ENCODE results near the gene ANKRD28. TPM values are rescaled to one million over a fixed set of nuclear protein-coding genes. Genes with fewer than 3 reads are reported as not detected.

Gene ANKRD28
- total RNA-seq, 1 experiment from 2014 or later: 47.5 TPM

- H3K79me2 ChIP-seq (ENCODE audit: insufficient read depth, low read length): peaks cover 31% of the 10 kb centered on the region
- no peaks in the 10 kb centered on the region for H3K27me3 ChIP-seq (ENCODE audit: insufficient read depth, low read length)
- peak overlapping the region; percentile 44 for H3K9ac ChIP-seq (ENCODE audit: low read length)
- H3K4me3 ChIP-seq (replicated peaks in 1 of 2; ENCODE audit: low read depth in 1 of 2, low read length in 2 of 2): peak overlapping the region in 1 of 2 experiments; percentile 30; a peak in 2 of 4 replicates
- no peaks in the 10 kb centered on the region for H4K20me1 ChIP-seq (ENCODE audit: insufficient read depth)
- H3K9me3 ChIP-seq (ENCODE audit: control insufficient read depth in 1 of 2, insufficient read depth in 1 of 2, low read depth in 1 of 2, low read length in 2 of 2): no peaks in the 10 kb centered on the region
- H3K4me1 ChIP-seq (ENCODE audit: control insufficient read depth in 1 of 2, insufficient read depth in 2 of 2, low read length in 2 of 2): peaks cover 26 to 30% of the 10 kb centered on the region in 2 experiments
- BruUV-seq (replicated peaks): no TSS peak
- H3K9me2 ChIP-seq (ENCODE audit: insufficient read depth): no peaks in the 10 kb centered on the region
- no peak overlapping the region for H2AFZ ChIP-seq (ENCODE audit: low read depth, low read length, poor library complexity, severe bottlenecking)
- peak overlapping the region; percentile 68; the same call in 1 of the 2 replicates for H3K27ac ChIP-seq (ENCODE audit: low read depth, low read length)
- peak overlapping the region; percentile 74 for H3K4me2 ChIP-seq (ENCODE audit: low read length)
- CTCF ChIA-PET: no interaction called here
- peak; percentile 88 for ATAC-seq
- intact Hi-C loops (cut with micrococcal nuclease): loop anchor here (2.0 kb wide), 1 partner anchor 28 kb away; the partner anchor contains the start of gene ANKRD28
- TF ChIP-seq EGR1 (IDR thresholded peaks at IDR 0.05; ENCODE audit: low read depth) (peak; percentile 54), CBX3 (IDR thresholded peaks at IDR 0.05; ENCODE audit: low read depth) (peak; percentile 97), SRF (IDR thresholded peaks at IDR 0.05; ENCODE audit: low read depth) (peak; percentile 83), EZH2phosphoT487 (IDR thresholded peaks at IDR 0.05; ENCODE audit: borderline replicate concordance) (no peak), ATF3 (IDR thresholded peaks at IDR 0.05) (peak; percentile 89), SIN3A (IDR thresholded peaks at IDR 0.05; ENCODE audit: low read depth) (peak; percentile 75), ZNF274 (IDR thresholded peaks at IDR 0.05; ENCODE audit: low read depth, low read length) (no peak), FOSL1 (IDR thresholded peaks at IDR 0.05; ENCODE audit: low read depth) (peak; percentile 100), RAD21 (IDR thresholded peaks at IDR 0.05; ENCODE audit: low read depth) (0 out of 2 replicates have a peak, but pooled peaks have one; percentile 11), TCF7L2 (IDR thresholded peaks at IDR 0.05; ENCODE audit: borderline replicate concordance, extremely low read depth, insufficient read depth, insufficient read length) (peak; percentile 34), SP1 (IDR thresholded peaks at IDR 0.05; ENCODE audit: low read depth) (peak; percentile 96), ELF1 (IDR thresholded peaks at IDR 0.05; ENCODE audit: borderline replicate concordance, low read depth) (no peak; the same call in 1 of the 2 replicates), CEBPB (IDR thresholded peaks at IDR 0.05; ENCODE audit: low read depth) (peak; percentile 98), ZFX (IDR thresholded peaks at IDR 0.05) (no peak), POLR2AphosphoS5 (IDR thresholded peaks at IDR 0.05; ENCODE audit: low read depth, low read length) (peak; percentile 52; the same call in 1 of the 2 replicates), JUND (IDR thresholded peaks at IDR 0.05) (peak; percentile 99)
- TF ChIP-seq, protein P1, sequence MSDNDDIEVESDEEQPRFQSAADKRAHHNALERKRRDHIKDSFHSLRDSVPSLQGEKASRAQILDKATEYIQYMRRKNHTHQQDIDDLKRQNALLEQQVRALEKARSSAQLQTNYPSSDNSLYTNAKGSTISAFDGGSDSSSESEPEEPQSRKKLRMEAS (IDR thresholded peaks at IDR 0.05): peak; percentile 62
- TF ChIP-seq, protein P2, sequence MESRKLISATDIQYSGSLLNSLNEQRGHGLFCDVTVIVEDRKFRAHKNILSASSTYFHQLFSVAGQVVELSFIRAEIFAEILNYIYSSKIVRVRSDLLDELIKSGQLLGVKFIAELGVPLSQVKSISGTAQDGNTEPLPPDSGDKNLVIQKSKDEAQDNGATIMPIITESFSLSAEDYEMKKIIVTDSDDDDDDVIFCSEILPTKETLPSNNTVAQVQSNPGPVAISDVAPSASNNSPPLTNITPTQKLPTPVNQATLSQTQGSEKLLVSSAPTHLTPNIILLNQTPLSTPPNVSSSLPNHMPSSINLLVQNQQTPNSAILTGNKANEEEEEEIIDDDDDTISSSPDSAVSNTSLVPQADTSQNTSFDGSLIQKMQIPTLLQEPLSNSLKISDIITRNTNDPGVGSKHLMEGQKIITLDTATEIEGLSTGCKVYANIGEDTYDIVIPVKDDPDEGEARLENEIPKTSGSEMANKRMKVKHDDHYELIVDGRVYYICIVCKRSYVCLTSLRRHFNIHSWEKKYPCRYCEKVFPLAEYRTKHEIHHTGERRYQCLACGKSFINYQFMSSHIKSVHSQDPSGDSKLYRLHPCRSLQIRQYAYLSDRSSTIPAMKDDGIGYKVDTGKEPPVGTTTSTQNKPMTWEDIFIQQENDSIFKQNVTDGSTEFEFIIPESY (IDR thresholded peaks at IDR 0.05; ENCODE audit: extremely low read depth, insufficient replicate concordance, low read length): no peak
- RAD21 ChIA-PET (ENCODE audit: low non-redundant PET in 1 of 2, low total read pairs in 2 of 2, uncharacterized antibody in 2 of 2, unreplicated experiment in 2 of 2): interaction anchor here (0.6 to 0.8 kb wide), 2 partner anchors 123 to 133 kb away, joined by 3 to 4 read pairs; no protein-coding TSS in a partner anchor
- no peaks in the 10 kb centered on the region for H3K36me3 ChIP-seq (ENCODE audit: control insufficient read depth in 1 of 2, insufficient read depth in 2 of 2, low read length in 2 of 2)
- POLR2A ChIA-PET: no interaction called here
- DNase-seq (ENCODE audit: low read depth, low spot score): peak; percentile 89
These were observed 29.1 kb downstream of the ANKRD28 start for GRCh38 chr3:15768421-15769255.
